ENCODE data around the gene ESYT3.
A peak's percentile ranks its signal among the peaks of the same experiment; 100 is the strongest.
"Not testable (repeated sequence)": the region's sequence is repeated elsewhere in the genome, so short reads cannot be mapped to it uniquely, and the experiment has no call there.

Gene ESYT3

GRCh38 chr3:138477120-138477519, 42.7 kb downstream of the ESYT3 start:
- TF ChIP-seq EZH2 (IDR thresholded peaks at IDR 0.05; ENCODE audit: borderline replicate concordance, low read length) (no peak), CTCF (IDR thresholded peaks at IDR 0.05; ENCODE audit: low read length) (no peak)
- H3K9me3 ChIP-seq (ENCODE audit: low read length), result no peaks in the 10 kb centered on the region
- H3K4me2 ChIP-seq (ENCODE audit: low read length), result no peak overlapping the region

GRCh38 chr3:138477801-138478200, 43.4 kb downstream of the ESYT3 start:
- no peak overlapping the region for H3K4me3 ChIP-seq (ENCODE audit: low read depth, low read length, poor library complexity, severe bottlenecking)
- no peak overlapping the region for H3K9ac ChIP-seq (ENCODE audit: low read length)
- no peak overlapping the region for H3K27ac ChIP-seq (ENCODE audit: low read depth, low read length, poor library complexity, severe bottlenecking)
- no peaks in the 10 kb centered on the region for H3K79me2 ChIP-seq (ENCODE audit: insufficient read depth, low read length)
- H3K36me3 ChIP-seq (ENCODE audit: insufficient read depth, low read length), result no peaks in the 10 kb centered on the region
- H3K9me2 ChIP-seq (ENCODE audit: low read depth, low read length), result no peaks in the 10 kb centered on the region
- H2AFZ ChIP-seq (ENCODE audit: low read length), result no peak overlapping the region
- no peak for TF ChIP-seq CTCF (IDR thresholded peaks at IDR 0.05; ENCODE audit: low read length)
- no peak for TF ChIP-seq EZH2 (IDR thresholded peaks at IDR 0.05; ENCODE audit: borderline replicate concordance, low read length)
- no peak overlapping the region for H3K4me2 ChIP-seq (ENCODE audit: low read length)
- no peaks in the 10 kb centered on the region for H3F3A ChIP-seq (ENCODE audit: insufficient read depth, low read length)
- H3K27me3 ChIP-seq (ENCODE audit: insufficient read depth, low read length), result peaks cover 3% of the 10 kb centered on the region; the same call in 1 of the 2 replicates
- no peaks in the 10 kb centered on the region for H3K9me3 ChIP-seq (ENCODE audit: low read length)
- no peaks in the 10 kb centered on the region for H3K4me1 ChIP-seq (ENCODE audit: insufficient read depth, low read length, severe bottlenecking)
- H4K20me1 ChIP-seq (ENCODE audit: insufficient read depth, low read length), result no peaks in the 10 kb centered on the region; the same call in 1 of the 2 replicates

More at GRCh38 chr3:138477120-138477519, 42.7 kb downstream of the ESYT3 start:
- no peaks in the 10 kb centered on the region for H3F3A ChIP-seq (ENCODE audit: insufficient read depth, low read length)
- H3K27me3 ChIP-seq (ENCODE audit: insufficient read depth, low read length), result peaks cover 3% of the 10 kb centered on the region; the same call in 1 of the 2 replicates
- H3K79me2 ChIP-seq (ENCODE audit: insufficient read depth, low read length), result no peaks in the 10 kb centered on the region
- no peak overlapping the region for H3K27ac ChIP-seq (ENCODE audit: low read depth, low read length, poor library complexity, severe bottlenecking)
- no peaks in the 10 kb centered on the region for H3K36me3 ChIP-seq (ENCODE audit: insufficient read depth, low read length)
- H3K9ac ChIP-seq (ENCODE audit: low read length), result no peak overlapping the region
- H3K9me2 ChIP-seq (ENCODE audit: low read depth, low read length), result no peaks in the 10 kb centered on the region
- H3K4me1 ChIP-seq (ENCODE audit: insufficient read depth, low read length, severe bottlenecking), result no peaks in the 10 kb centered on the region
- no peak overlapping the region for H3K4me3 ChIP-seq (ENCODE audit: low read depth, low read length, poor library complexity, severe bottlenecking)
- H2AFZ ChIP-seq (ENCODE audit: low read length), result no peak overlapping the region
- H4K20me1 ChIP-seq (ENCODE audit: insufficient read depth, low read length), result no peaks in the 10 kb centered on the region; the same call in 1 of the 2 replicates

GRCh38 chr3:138479438-138479863, 45.0 kb downstream of the ESYT3 start:
- H3K9me2 ChIP-seq (ENCODE audit: low read depth, low read length), result no peaks in the 10 kb centered on the region
- no peaks in the 10 kb centered on the region for H3K4me1 ChIP-seq (ENCODE audit: insufficient read depth, low read length, severe bottlenecking)
- H3K27ac ChIP-seq (ENCODE audit: low read depth, low read length, poor library complexity, severe bottlenecking), result no peak overlapping the region
- H4K20me1 ChIP-seq (ENCODE audit: insufficient read depth, low read length), result no peaks in the 10 kb centered on the region; the same call in 1 of the 2 replicates
- H3K9me3 ChIP-seq (ENCODE audit: low read length), result no peaks in the 10 kb centered on the region
- H2AFZ ChIP-seq (ENCODE audit: low read length), result no peak overlapping the region
- H3K27me3 ChIP-seq (ENCODE audit: insufficient read depth, low read length), result peaks cover 3% of the 10 kb centered on the region; the same call in 1 of the 2 replicates
- H3K79me2 ChIP-seq (ENCODE audit: insufficient read depth, low read length), result no peaks in the 10 kb centered on the region
- no peak for TF ChIP-seq EZH2 (IDR thresholded peaks at IDR 0.05; ENCODE audit: borderline replicate concordance, low read length)
- peak; percentile 99 for TF ChIP-seq CTCF (IDR thresholded peaks at IDR 0.05; ENCODE audit: low read length)
- no peak overlapping the region for H3K4me2 ChIP-seq (ENCODE audit: low read length)
- H3F3A ChIP-seq (ENCODE audit: insufficient read depth, low read length), result no peaks in the 10 kb centered on the region
- no peak overlapping the region for H3K9ac ChIP-seq (ENCODE audit: low read length)
- no peak overlapping the region for H3K4me3 ChIP-seq (ENCODE audit: low read depth, low read length, poor library complexity, severe bottlenecking)
- H3K36me3 ChIP-seq (ENCODE audit: insufficient read depth, low read length), result no peaks in the 10 kb centered on the region

- not testable (repeated sequence) for H3K36me3 ChIP-seq (ENCODE audit: insufficient read depth, low read length); H3K9me2 ChIP-seq (ENCODE audit: low read depth, low read length); H3K4me1 ChIP-seq (ENCODE audit: insufficient read depth, low read length, severe bottlenecking); H3K4me3 ChIP-seq (ENCODE audit: low read depth, low read length, poor library complexity, severe bottlenecking); H3K79me2 ChIP-seq (ENCODE audit: insufficient read depth, low read length); H3K27me3 ChIP-seq (ENCODE audit: insufficient read depth, low read length); H3K9ac ChIP-seq (ENCODE audit: low read length); H3F3A ChIP-seq (ENCODE audit: insufficient read depth, low read length); H2AFZ ChIP-seq (ENCODE audit: low read length); H3K27ac ChIP-seq (ENCODE audit: low read depth, low read length, poor library complexity, severe bottlenecking); H3K4me2 ChIP-seq (ENCODE audit: low read length); H4K20me1 ChIP-seq (ENCODE audit: insufficient read depth, low read length)
- peaks cover 15% of the 10 kb centered on the region for H3K9me3 ChIP-seq (ENCODE audit: low read length)
Observed at GRCh38 chr3:138484672-138485071, 50.3 kb downstream of the ESYT3 start.

GRCh38 chr3:138486580-138486979, 52.2 kb downstream of the ESYT3 start:
- not testable (repeated sequence) for H3K27ac ChIP-seq (ENCODE audit: low read depth, low read length, poor library complexity, severe bottlenecking); H3K4me3 ChIP-seq (ENCODE audit: low read depth, low read length, poor library complexity, severe bottlenecking); H2AFZ ChIP-seq (ENCODE audit: low read length)

More at GRCh38 chr3:138486580-138486979, 52.2 kb downstream of the ESYT3 start:
- peaks cover 15% of the 10 kb centered on the region for H3K9me3 ChIP-seq (ENCODE audit: low read length)
- H3K4me1 ChIP-seq (ENCODE audit: insufficient read depth, low read length, severe bottlenecking); H3K4me2 ChIP-seq (ENCODE audit: low read length); H3K9ac ChIP-seq (ENCODE audit: low read length); H3K79me2 ChIP-seq (ENCODE audit: insufficient read depth, low read length); H3F3A ChIP-seq (ENCODE audit: insufficient read depth, low read length); H3K9me2 ChIP-seq (ENCODE audit: low read depth, low read length); H4K20me1 ChIP-seq (ENCODE audit: insufficient read depth, low read length); H3K36me3 ChIP-seq (ENCODE audit: insufficient read depth, low read length); H3K27me3 ChIP-seq (ENCODE audit: insufficient read depth, low read length): not testable (repeated sequence)

Data from OCI-LY1 (cell line).